ENCODE data around the gene WDR64.

WDR64 gene

DNA sequence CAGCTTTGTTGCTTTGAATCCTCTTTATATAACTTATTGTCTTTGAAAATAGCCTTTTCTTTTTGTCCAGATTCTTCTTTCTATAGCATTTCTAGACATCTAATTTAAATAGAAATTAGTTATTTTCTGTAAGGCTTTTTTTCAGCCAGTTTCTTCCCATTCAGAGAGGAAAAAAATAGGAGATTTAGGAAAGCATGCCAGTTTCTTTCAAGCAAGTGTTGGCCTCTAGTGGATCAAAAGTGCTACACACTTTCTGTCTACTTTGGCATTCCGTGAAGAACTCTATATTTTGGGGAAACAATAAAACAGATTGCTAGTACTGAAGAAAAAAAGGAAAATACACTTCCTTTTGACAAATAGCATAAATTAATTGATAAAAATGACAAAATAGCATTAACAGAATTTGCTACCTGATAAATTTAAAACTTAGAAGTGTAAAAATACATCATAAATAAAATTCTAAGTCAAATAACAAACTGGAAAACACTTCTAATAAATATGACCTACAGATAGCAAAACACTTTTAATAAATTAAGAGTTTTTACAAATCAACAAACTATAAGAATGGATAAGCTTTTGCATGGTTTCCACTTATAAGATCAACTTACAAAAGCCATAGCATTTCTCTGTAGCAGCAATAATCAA lies 182.8 kb downstream of the WDR64 start:
- Mint-ChIP-seq H3K4me3 (no peak overlapping the region), H3K27ac (no peak overlapping the region), H3K36me3 (ENCODE audit: low read depth) (no peaks in the 10 kb centered on the region), H3K9me3 (no peaks in the 10 kb centered on the region), H3K27me3 (no peaks in the 10 kb centered on the region), H3K4me1 (ENCODE audit: low read depth) (peaks cover 6% of the 10 kb centered on the region)
- intact Hi-C loops (cut with micrococcal nuclease) = loop anchor here (2.0 kb wide), 2 partner anchors 224 to 304 kb away; no protein-coding TSS in a partner anchor

DNA sequence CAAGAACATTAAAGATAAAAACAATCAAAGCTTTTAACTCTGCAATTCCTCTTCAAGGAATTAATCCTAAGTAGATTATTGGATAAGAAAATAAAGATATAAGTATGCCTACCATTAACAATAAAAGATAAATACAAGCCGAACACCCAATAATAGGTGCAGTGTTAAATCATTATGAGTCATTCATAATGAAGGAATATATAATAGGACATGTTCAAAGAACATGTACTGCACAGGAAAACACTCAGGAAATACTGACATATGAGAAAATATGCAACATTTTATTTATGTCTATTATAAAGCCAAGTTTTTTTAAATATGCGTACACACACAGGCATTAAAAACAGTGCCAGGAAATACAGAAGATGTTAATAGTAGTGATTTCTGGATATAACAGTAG lies 184.9 kb downstream of the WDR64 start:
- Mint-ChIP-seq H3K36me3 (ENCODE audit: low read depth) (no peaks in the 10 kb centered on the region), H3K4me3 (no peak overlapping the region), H3K4me1 (ENCODE audit: low read depth) (peaks cover 6% of the 10 kb centered on the region), H3K27ac (no peak overlapping the region), H3K9me3 (no peaks in the 10 kb centered on the region), H3K27me3 (no peaks in the 10 kb centered on the region)
- intact Hi-C loops (cut with micrococcal nuclease) = no loop called here

DNA sequence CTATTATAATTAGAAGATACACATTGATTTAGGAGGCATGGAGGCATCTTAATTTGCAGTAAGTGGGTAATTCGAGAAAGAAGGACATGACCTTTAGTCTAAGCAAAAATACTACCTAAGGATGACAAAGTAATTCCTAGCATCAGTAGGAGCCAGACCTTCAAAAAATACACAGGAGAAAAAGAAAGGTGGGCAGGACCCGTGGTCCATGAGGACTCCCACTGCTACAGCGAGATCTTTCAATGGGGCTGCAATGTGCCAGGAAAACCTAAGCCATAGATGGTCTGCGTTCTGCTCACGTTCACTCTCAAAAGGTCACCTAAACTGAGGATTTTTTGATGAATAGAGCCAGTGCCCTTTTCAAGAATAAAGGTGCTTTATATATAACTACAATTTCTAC lies 185.3 kb downstream of the WDR64 start:
- H3K27ac Mint-ChIP-seq = no peak overlapping the region
- no peaks in the 10 kb centered on the region for H3K9me3 Mint-ChIP-seq
- H3K4me1 Mint-ChIP-seq (ENCODE audit: low read depth) = peaks cover 6% of the 10 kb centered on the region
- intact Hi-C loops (cut with micrococcal nuclease) = no loop called here
- no peak overlapping the region for H3K4me3 Mint-ChIP-seq
- H3K36me3 Mint-ChIP-seq (ENCODE audit: low read depth) = no peaks in the 10 kb centered on the region
- no peaks in the 10 kb centered on the region for H3K27me3 Mint-ChIP-seq

DNA sequence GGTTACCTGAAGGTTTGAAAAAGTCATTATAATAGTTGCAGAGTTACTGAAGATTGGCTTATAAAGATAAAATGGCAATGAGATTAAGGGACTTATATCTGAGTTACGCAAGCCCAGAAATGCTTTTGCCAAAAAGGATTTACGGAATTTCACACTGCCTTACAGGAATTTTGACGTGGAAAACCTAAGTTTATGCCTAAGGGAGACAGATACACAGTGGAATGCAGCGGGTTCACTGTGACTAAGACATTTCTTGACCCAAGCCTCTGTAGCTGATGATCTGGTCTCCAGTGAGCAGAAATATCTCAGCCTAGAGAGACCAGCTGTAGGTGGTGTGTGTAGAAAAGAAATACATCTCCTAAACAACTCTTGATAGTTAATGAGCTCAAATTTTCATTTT lies 185.8 kb downstream of the WDR64 start:
- no peak overlapping the region for H3K4me3 Mint-ChIP-seq
- no peaks in the 10 kb centered on the region for H3K36me3 Mint-ChIP-seq (ENCODE audit: low read depth)
- no peaks in the 10 kb centered on the region for H3K27me3 Mint-ChIP-seq
- intact Hi-C loops (cut with micrococcal nuclease) = no loop called here
- no peak overlapping the region for H3K27ac Mint-ChIP-seq
- no peaks in the 10 kb centered on the region for H3K9me3 Mint-ChIP-seq
- H3K4me1 Mint-ChIP-seq (ENCODE audit: low read depth) = peaks cover 6% of the 10 kb centered on the region

DNA sequence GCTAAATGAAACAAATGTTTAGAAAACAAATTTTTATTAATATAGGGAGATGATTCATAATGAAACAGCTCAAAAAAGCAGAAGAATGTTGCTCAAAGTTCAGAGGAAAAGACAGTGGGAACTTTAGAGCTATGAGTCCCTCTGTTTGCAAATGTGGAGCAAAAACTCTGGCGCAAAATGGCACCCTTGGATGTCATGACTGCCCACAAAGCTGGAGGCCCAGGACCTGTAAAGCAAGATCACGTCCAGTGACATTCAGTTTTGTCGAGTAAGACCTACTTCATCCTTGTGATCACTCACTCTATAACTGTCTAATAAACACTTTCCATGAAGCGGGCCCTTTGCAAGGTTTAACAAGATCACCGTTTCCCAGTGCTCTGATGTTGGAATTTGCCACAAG lies 186.8 kb downstream of the WDR64 start:
- Mint-ChIP-seq H3K9me3 (no peaks in the 10 kb centered on the region), H3K4me3 (no peak overlapping the region), H3K27ac (no peak overlapping the region), H3K36me3 (ENCODE audit: low read depth) (no peaks in the 10 kb centered on the region), H3K27me3 (no peaks in the 10 kb centered on the region), H3K4me1 (ENCODE audit: low read depth) (peaks cover 6% of the 10 kb centered on the region)
- intact Hi-C loops (cut with micrococcal nuclease) = no loop called here

DNA sequence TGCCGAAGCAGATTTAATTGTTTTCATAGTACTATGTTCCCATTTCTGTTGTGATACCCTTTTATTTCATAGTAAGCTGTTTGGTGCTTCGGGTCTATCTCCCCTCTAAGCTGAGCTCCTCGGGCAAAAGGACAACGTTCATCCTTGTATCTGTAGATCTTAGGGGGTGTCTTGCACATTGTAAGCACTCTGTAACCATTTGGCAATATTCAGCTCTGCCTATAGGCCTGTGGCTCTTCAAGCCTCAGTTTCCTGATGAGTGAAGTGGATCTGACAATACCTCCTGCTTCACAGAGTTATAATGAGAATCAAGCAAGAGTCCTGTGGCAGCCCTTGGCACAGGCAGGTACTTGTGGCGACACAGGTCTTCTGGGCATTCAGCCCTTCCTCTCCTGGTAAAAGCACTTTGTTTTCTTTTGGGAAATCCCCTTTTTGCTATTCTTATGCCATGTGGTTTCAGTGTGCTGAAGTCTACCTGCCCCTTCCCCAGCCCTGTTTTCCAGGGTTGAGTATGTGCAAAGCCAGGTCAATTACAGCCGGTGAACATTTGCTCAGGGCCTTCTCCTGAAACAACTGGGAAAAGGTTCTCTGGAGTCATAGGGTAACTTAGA lies 187.4 kb downstream of the WDR64 start:
- H3K9me3 Mint-ChIP-seq = no peaks in the 10 kb centered on the region
- H3K27me3 Mint-ChIP-seq = no peaks in the 10 kb centered on the region
- H3K4me1 Mint-ChIP-seq (ENCODE audit: low read depth) = peaks cover 6% of the 10 kb centered on the region
- no peaks in the 10 kb centered on the region for H3K36me3 Mint-ChIP-seq (ENCODE audit: low read depth)
- no peak overlapping the region for H3K4me3 Mint-ChIP-seq
- no peak overlapping the region for H3K27ac Mint-ChIP-seq
- intact Hi-C loops (cut with micrococcal nuclease) = no loop called here

DNA sequence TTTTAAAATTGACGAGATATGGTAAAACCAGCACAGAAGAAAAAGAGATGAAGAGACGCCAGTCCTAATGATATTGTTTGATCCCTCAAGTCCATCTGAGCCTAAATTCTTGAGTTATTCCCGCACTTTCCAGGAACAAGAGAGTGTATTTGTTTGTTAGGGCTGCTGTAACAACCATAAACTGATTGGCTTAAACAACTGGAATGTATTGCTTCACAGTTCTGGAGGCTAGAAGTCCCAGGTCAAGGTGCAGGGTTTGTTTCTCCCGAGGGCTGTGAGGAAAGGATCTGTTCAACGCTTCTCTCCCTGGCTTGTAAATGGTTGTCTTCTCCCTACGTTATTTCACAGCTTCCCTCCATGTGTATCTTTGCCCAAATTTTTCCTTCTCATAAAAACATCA lies 188.1 kb downstream of the WDR64 start:
- Mint-ChIP-seq H3K27me3 (no peaks in the 10 kb centered on the region), H3K4me1 (ENCODE audit: low read depth) (peaks cover 6% of the 10 kb centered on the region), H3K4me3 (no peak overlapping the region), H3K27ac (no peak overlapping the region), H3K9me3 (no peaks in the 10 kb centered on the region), H3K36me3 (ENCODE audit: low read depth) (no peaks in the 10 kb centered on the region)
- intact Hi-C loops (cut with micrococcal nuclease) = no loop called here

DNA sequence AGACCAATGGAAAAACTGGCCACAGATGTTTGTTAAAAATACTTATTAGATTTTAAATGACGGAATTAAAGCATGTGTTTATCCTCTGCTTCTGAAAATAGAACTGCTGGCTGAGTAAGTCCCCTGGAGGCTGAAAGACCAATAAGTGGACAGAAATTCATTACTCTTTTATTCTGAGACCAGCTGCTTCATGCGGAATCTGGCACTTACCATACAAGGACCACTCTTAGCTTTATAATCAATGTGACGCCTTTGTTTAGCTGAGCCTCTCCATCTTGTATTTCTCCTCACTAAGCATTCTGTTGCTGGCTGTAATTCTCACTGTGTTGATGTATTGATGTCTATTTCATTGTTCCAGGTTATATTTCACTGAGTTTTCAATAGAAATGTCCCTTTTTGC lies 189.6 kb downstream of the WDR64 start:
- H3K9me3 Mint-ChIP-seq = no peaks in the 10 kb centered on the region
- no peaks in the 10 kb centered on the region for H3K27me3 Mint-ChIP-seq

DNA sequence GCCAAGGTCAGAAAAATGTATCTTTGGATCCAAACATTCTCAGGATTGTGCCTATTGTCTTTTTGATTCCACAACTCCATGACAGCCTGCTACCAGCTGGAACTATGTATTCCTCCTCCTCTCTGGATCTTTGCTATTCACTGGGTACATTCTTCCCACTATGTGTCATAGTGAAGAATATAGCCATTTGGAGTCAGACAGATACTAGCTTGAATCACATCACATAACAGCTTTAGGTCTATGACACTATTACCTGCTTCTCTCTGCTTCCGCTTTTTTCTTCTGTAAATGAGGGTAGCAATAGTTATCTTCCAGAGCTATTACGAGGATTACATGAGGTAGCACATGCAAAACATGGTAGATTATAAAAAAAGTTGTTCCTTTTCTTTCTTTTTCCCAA lies 190.5 kb downstream of the WDR64 start:
- Mint-ChIP-seq H3K36me3 (ENCODE audit: low read depth) (peaks cover under 1% of the 10 kb centered on the region), H3K27me3 (no peaks in the 10 kb centered on the region), H3K4me3 (no peak overlapping the region), H3K4me1 (ENCODE audit: low read depth) (peaks cover 9% of the 10 kb centered on the region), H3K9me3 (no peaks in the 10 kb centered on the region), H3K27ac (no peak overlapping the region)
- intact Hi-C loops (cut with micrococcal nuclease) = no loop called here

More for the DNA sequence above, 189.6 kb downstream of the WDR64 start:
- Mint-ChIP-seq H3K4me1 (ENCODE audit: low read depth) (peaks cover 6% of the 10 kb centered on the region), H3K36me3 (ENCODE audit: low read depth) (no peaks in the 10 kb centered on the region), H3K27ac (no peak overlapping the region), H3K4me3 (no peak overlapping the region)
- intact Hi-C loops (cut with micrococcal nuclease) = no loop called here

DNA sequence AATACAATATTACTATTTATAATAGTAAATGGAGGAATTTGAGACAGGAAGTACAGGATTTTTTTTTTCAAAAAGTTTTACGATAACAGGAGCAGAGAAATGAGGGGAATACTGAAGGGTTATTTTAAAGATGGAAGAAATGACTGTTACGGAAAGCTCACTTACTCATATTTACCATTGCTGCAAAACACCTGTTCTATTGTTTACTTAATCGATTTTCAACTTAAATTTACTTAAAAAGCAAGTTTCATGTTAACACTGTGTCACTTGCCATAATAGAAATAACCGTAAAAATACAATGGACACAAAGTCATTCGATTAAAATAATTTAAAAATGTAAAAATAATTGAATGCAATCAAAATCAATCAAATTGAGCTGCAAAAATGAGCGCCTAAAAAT lies 192.5 kb downstream of the WDR64 start:
- intact Hi-C loops (cut with micrococcal nuclease) = no loop called here
- H3K27me3 Mint-ChIP-seq = no peaks in the 10 kb centered on the region
- H3K9me3 Mint-ChIP-seq = no peaks in the 10 kb centered on the region
- no peak overlapping the region for H3K27ac Mint-ChIP-seq
- H3K4me1 Mint-ChIP-seq (ENCODE audit: low read depth) = peaks cover 16% of the 10 kb centered on the region
- no peak overlapping the region for H3K4me3 Mint-ChIP-seq
- H3K36me3 Mint-ChIP-seq (ENCODE audit: low read depth) = peaks cover 8% of the 10 kb centered on the region

DNA sequence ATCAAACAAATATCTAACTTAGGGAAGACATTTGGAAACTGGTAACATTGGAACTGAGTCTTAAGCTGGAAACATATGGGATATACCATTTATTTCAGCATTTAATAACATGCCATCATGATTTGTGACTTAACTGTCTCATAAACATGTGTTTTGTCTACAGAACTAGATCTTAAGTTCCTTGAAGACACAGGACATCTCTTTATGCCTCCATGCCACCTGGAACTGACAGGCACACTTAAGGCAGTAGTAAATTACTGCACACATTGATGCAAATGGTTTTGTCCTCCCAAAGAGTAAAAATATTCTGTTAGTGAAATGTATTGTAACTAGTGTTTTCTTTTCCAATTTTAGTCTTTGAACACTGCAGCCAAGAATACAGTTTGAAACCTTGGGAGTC lies 194.3 kb downstream of the WDR64 start:
- Mint-ChIP-seq H3K4me1 (ENCODE audit: low read depth) (peaks cover 14% of the 10 kb centered on the region), H3K27ac (no peak overlapping the region), H3K4me3 (no peak overlapping the region), H3K9me3 (no peaks in the 10 kb centered on the region), H3K27me3 (no peaks in the 10 kb centered on the region), H3K36me3 (ENCODE audit: low read depth) (peaks cover 8% of the 10 kb centered on the region)
- intact Hi-C loops (cut with micrococcal nuclease) = loop anchor here (5.0 kb wide), 1 partner anchor 329 kb away; the partner anchor contains the start of gene FH

DNA sequence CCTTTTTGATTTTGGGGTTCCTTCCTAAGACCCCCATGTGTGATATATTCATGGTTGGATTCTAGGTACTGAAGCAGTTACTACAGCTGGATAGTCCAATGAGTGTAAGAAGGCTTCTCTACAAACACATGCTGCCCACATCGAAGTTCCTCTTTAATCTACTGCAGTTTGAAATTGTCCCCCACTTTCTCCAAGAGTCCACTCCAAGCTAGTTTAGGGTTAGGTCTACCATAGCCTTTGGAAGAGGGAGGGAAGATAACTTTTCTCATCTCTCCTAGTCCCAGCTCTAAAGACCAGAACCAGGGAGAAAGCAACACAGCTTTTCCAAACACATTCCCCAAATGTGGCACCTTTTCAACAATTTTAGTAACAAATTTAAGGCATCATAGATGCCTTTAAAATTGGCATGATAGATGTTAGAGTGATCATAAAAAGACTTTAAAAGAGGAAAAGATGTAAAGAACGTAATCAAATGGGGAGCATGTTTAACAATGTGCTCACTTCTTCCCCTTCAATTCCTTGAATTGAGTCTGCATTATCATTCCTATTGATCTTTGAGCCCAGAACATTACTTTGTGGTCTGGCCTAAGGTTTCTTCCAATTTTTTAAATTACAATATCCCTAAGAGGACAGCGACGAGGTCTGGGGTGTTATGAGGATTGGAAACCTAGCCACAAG lies 194.9 kb downstream of the WDR64 start:
- Mint-ChIP-seq H3K4me1 (ENCODE audit: low read depth) (peaks cover 14% of the 10 kb centered on the region), H3K27ac (peak overlapping the region; percentile 99), H3K9me3 (no peaks in the 10 kb centered on the region), H3K4me3 (peak overlapping the region; percentile 92), H3K27me3 (no peaks in the 10 kb centered on the region), H3K36me3 (ENCODE audit: low read depth) (peaks cover 8% of the 10 kb centered on the region)
- intact Hi-C loops (cut with micrococcal nuclease) = loop anchor here (1.0 to 5.0 kb wide), 2 partner anchors 207 to 330 kb away; partner anchors contain the start of genes CHML, FH and OPN3

DNA sequence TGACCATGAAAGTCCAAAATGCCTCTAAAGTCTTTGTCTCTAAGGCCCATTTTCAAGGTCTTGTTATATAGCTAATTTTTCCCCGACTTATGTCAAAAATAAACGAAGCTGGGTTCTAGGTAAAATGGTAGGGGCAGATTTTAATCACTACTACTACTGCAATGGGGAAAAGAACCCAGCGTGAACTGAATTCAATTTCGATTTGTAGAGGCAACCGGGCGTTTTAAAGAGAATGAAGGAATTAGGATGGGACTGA lies 195.4 kb downstream of the WDR64 start:
- Mint-ChIP-seq H3K36me3 (ENCODE audit: low read depth) (peaks cover 8% of the 10 kb centered on the region), H3K9me3 (no peaks in the 10 kb centered on the region), H3K27me3 (no peaks in the 10 kb centered on the region), H3K27ac (peak overlapping the region; percentile 99), H3K4me1 (ENCODE audit: low read depth) (peaks cover 14% of the 10 kb centered on the region), H3K4me3 (peak overlapping the region; percentile 92)
- intact Hi-C loops (cut with micrococcal nuclease) = loop anchor here (1.0 to 5.0 kb wide), 2 partner anchors 207 to 330 kb away; partner anchors contain the start of genes CHML, FH and OPN3

DNA sequence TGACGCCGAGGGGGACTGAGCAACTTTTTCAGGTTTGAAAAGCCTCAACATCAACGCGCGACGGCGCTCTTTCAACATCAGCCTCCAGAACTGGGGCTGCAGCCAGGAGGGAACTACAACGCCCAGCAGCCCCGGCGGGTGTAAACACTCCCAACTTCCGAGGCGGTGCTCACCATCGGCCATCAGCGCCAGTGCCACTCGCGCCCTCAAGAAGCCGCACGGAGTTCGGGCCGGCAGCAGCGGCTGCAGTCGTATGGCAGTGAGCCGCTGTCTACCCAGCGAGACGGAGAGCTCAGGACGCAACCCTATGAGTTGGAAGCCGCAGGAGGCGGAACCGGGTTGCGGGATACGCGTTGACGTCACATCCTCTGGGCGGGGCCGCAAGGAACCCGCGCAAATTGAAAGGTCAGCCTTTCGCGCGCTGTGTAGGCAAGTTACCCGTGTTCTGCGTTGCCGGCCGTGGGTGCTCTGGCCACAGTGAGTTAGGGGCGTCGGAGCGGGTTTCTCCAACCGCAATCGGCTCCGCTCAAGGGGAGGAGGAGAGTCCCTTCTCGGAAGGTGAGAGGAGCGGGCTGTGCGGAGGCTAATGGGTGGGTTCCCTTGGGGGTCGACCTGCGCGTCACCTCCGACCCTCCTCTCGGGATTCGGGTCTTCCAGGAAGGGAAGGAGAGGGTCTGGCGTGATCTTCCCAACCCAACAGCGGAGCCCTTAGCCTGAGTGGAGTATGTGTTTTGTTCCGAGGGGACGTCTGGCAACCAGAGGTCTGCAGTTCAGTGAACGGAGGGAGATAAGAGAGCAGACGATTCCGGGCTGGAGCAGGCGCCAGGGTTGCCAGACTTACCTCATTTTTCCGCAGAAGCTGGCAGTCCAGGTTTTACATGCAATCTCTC lies 196.0 kb downstream of the WDR64 start, which contains the start of gene EXO1:
Gene EXO1 (plus strand): TSS at position 409 of the 890 bp plus-strand sequence. CDS start 2,222 bp downstream, outside the sequence.
- Mint-ChIP-seq H3K4me1 (ENCODE audit: low read depth) (peaks cover 14% of the 10 kb centered on the region), H3K4me3 (peak within 1 kb of the TSS; percentile 92), H3K27ac (peak within 1 kb of the TSS; percentile 99), H3K27me3 (no peaks in the 10 kb centered on the region), H3K36me3 (ENCODE audit: low read depth) (peaks cover 8% of the 10 kb centered on the region), H3K9me3 (no peaks in the 10 kb centered on the region)
- intact Hi-C loops (cut with micrococcal nuclease) = loop anchor here (1.0 to 5.0 kb wide), 2 partner anchors 208 to 331 kb away; partner anchors contain the start of genes CHML, FH and OPN3
